IMR-90 (cell line): ENCODE results near the gene LRRC39.

Experiments used
- BHLHE40 ChIP-seq: fragments of 150-350 bp; IDR thresholded peaks from 2 replicates; pipeline ENCODE4 v1.6.1; 2016; ENCODE audit warnings: mild to moderate bottlenecking, low read depth, low read length
- CEBPB ChIP-seq: IDR thresholded peaks from 2 replicates; pipeline ENCODE4 v1.6.1; 2012; ENCODE audit warnings: low read depth, low read length, improper control_type of control experiment
- CTCF ChIP-seq: conservative IDR thresholded peaks from 2 replicates; pipeline ENCODE4 v1.5.1; 2012; ENCODE audit warnings: mild to moderate bottlenecking, low read depth, low read length, improper control_type of control experiment
- ELK1 ChIP-seq: fragments of 150-350 bp; IDR thresholded peaks from 2 replicates; pipeline ENCODE4 v1.6.1; 2016; ENCODE audit warnings: low read depth, mild to moderate bottlenecking, low read length, moderate library complexity, borderline replicate concordance
- FOS ChIP-seq: fragments of 150-350 bp; IDR thresholded peaks from 2 replicates; pipeline ENCODE4 v1.6.1; 2016; ENCODE audit warnings: low read depth, low read length
- MAZ ChIP-seq: IDR thresholded peaks from 2 replicates; pipeline ENCODE4 v1.6.1; 2012; ENCODE audit warnings: low read depth, mild to moderate bottlenecking, low read length, improper control_type of control experiment, moderate library complexity, borderline replicate concordance
- MXI1 ChIP-seq: IDR thresholded peaks from 2 replicates; pipeline ENCODE4 v1.6.1; 2012; ENCODE audit warnings: low read depth, mild to moderate bottlenecking, low read length, moderate library complexity, borderline replicate concordance
- NFE2L2 ChIP-seq: fragments of 150-350 bp; IDR thresholded peaks from 2 replicates; pipeline ENCODE4 v1.6.1; 2016; ENCODE audit warnings: low read depth, mild to moderate bottlenecking, low read length
- POLR2A ChIP-seq: IDR thresholded peaks from 2 replicates; pipeline ENCODE4 v1.6.1; 2012; ENCODE audit warnings: mild to moderate bottlenecking, low read depth, low read length
- RAD21 ChIP-seq: IDR thresholded peaks from 2 replicates; pipeline ENCODE4 v1.6.1; 2012; ENCODE audit warnings: low read length, improper control_type of control experiment
- RFX5 ChIP-seq: IDR thresholded peaks from 2 replicates; pipeline ENCODE4 v1.8.0; 2012; ENCODE audit warnings: low read depth, mild to moderate bottlenecking, low read length, moderate library complexity
- SMC3 ChIP-seq: fragments of 150-350 bp; IDR thresholded peaks from 2 replicates; pipeline ENCODE4 v1.6.1; 2016; ENCODE audit warnings: low read depth, mild to moderate bottlenecking, antibody characterized with exemption, low read length, moderate library complexity
- USF2 ChIP-seq: fragments of 150-350 bp; IDR thresholded peaks from 2 replicates; pipeline ENCODE4 v1.6.1; 2017; ENCODE audit warnings: mild to moderate bottlenecking, antibody characterized with exemption, low read length, low read depth

GRCh38 chr1:100164702-100165101 is 13.4 kb downstream of the LRRC39 start:
- TF ChIP-seq CTCF (no peak), USF2 (no peak), MAZ (no peak), POLR2A (no peak), CEBPB (no peak), ELK1 (no peak), BHLHE40 (no peak), MXI1 (no peak), SMC3 (no peak), NFE2L2 (no peak), RFX5 (no peak), RAD21 (no peak), FOS (no peak)
